ENCODE data around the gene ZDHHC21.

The ZDHHC21 gene

GRCh38 chr9:14650596-14650995 is 42.6 kb downstream of the ZDHHC21 start:
- TF ChIP-seq SIN3A (IDR thresholded peaks at IDR 0.05; ENCODE audit: borderline replicate concordance, insufficient read depth, low read length) (no peak), POLR2AphosphoS5 (IDR thresholded peaks at IDR 0.05; ENCODE audit: low read depth, low read length) (no peak), TAF1 (IDR thresholded peaks at IDR 0.05; ENCODE audit: borderline replicate concordance, insufficient read depth, low read length) (no peak), FOXP2 (optimal IDR thresholded peaks at IDR 0.05; ENCODE audit: borderline replicate concordance, extremely low read depth, extremely low read length, insufficient read depth) (no peak)
- TF ChIP-seq, protein P1, sequence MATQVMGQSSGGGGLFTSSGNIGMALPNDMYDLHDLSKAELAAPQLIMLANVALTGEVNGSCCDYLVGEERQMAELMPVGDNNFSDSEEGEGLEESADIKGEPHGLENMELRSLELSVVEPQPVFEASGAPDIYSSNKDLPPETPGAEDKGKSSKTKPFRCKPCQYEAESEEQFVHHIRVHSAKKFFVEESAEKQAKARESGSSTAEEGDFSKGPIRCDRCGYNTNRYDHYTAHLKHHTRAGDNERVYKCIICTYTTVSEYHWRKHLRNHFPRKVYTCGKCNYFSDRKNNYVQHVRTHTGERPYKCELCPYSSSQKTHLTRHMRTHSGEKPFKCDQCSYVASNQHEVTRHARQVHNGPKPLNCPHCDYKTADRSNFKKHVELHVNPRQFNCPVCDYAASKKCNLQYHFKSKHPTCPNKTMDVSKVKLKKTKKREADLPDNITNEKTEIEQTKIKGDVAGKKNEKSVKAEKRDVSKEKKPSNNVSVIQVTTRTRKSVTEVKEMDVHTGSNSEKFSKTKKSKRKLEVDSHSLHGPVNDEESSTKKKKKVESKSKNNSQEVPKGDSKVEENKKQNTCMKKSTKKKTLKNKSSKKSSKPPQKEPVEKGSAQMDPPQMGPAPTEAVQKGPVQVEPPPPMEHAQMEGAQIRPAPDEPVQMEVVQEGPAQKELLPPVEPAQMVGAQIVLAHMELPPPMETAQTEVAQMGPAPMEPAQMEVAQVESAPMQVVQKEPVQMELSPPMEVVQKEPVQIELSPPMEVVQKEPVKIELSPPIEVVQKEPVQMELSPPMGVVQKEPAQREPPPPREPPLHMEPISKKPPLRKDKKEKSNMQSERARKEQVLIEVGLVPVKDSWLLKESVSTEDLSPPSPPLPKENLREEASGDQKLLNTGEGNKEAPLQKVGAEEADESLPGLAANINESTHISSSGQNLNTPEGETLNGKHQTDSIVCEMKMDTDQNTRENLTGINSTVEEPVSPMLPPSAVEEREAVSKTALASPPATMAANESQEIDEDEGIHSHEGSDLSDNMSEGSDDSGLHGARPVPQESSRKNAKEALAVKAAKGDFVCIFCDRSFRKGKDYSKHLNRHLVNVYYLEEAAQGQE (IDR thresholded peaks at IDR 0.05; ENCODE audit: insufficient read depth in 1 of 2, low read depth in 2 of 2, low read length in 2 of 2), result no peak

- no peak for TF ChIP-seq SIN3A (IDR thresholded peaks at IDR 0.05; ENCODE audit: borderline replicate concordance, insufficient read depth, low read length)
Observed at GRCh38 chr9:14645648-14646047, 47.6 kb downstream of the ZDHHC21 start.

DNA sequence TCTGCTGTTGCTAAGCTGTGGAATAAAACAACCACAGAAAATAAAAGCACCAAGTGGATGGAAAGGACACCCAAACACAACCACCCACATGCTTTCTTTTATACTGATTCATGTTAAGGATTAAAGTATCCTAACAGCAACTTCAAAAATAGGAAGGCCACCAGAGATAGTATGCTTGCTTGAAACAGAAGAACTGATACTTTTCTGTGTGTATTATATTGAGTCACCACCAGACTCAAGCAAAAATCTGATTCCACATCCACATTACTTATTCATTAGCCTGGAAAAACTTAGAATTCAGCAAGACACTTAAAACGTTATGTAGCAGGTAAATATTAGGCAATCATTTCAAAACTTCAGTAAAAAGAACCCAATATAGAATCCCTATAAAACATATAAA is 52.3 kb downstream of the ZDHHC21 start:
- TF ChIP-seq POLR2AphosphoS5 (IDR thresholded peaks at IDR 0.05; ENCODE audit: low read depth, low read length), result no peak
- TF ChIP-seq, protein P1 (IDR thresholded peaks at IDR 0.05; ENCODE audit: insufficient read depth in 1 of 2, low read depth in 2 of 2, low read length in 2 of 2), result no peak
- TF ChIP-seq SIN3A (IDR thresholded peaks at IDR 0.05; ENCODE audit: borderline replicate concordance, insufficient read depth, low read length), result no peak
- no peak for TF ChIP-seq TAF1 (IDR thresholded peaks at IDR 0.05; ENCODE audit: borderline replicate concordance, insufficient read depth, low read length)
- no peak for TF ChIP-seq FOXP2 (optimal IDR thresholded peaks at IDR 0.05; ENCODE audit: borderline replicate concordance, extremely low read depth, extremely low read length, insufficient read depth)

DNA sequence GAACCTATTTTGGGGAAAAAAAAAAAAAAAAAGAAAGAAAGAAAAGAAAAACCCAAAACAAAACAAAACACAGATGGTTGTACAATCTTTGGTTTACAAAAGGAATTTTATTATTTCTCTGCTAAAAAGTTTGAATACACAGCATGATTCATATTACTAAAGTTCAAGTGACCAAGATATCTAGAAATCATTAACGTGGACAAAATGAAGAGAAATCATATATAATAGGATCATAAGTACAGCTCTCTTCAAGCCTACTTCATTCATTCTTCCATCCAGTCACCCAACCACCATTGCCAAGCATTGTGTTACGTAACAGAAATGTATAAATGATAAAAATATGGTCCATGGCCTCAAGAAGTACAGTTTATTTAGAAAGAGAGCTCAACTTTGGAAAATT is 52.9 kb downstream of the ZDHHC21 start:
- TF ChIP-seq POLR2AphosphoS5 (IDR thresholded peaks at IDR 0.05; ENCODE audit: low read depth, low read length), result no peak
- no peak for TF ChIP-seq FOXP2 (optimal IDR thresholded peaks at IDR 0.05; ENCODE audit: borderline replicate concordance, extremely low read depth, extremely low read length, insufficient read depth)
- TF ChIP-seq TAF1 (IDR thresholded peaks at IDR 0.05; ENCODE audit: borderline replicate concordance, insufficient read depth, low read length), result no peak
- TF ChIP-seq, protein P1 (IDR thresholded peaks at IDR 0.05; ENCODE audit: insufficient read depth in 1 of 2, low read depth in 2 of 2, low read length in 2 of 2), result no peak

GRCh38 chr9:14633906-14634565 is 59.2 kb downstream of the ZDHHC21 start:
- TF ChIP-seq TAF1 (IDR thresholded peaks at IDR 0.05; ENCODE audit: borderline replicate concordance, insufficient read depth, low read length) (no peak), POLR2AphosphoS5 (IDR thresholded peaks at IDR 0.05; ENCODE audit: low read depth, low read length) (no peak), FOXP2 (optimal IDR thresholded peaks at IDR 0.05; ENCODE audit: borderline replicate concordance, extremely low read depth, extremely low read length, insufficient read depth) (no peak), SIN3A (IDR thresholded peaks at IDR 0.05; ENCODE audit: borderline replicate concordance, insufficient read depth, low read length) (no peak)
- TF ChIP-seq, protein P1 (IDR thresholded peaks at IDR 0.05; ENCODE audit: insufficient read depth in 1 of 2, low read depth in 2 of 2, low read length in 2 of 2), result no peak

Measured in PFSK-1 (cell line).